HL-60/S4 (cell line): ENCODE data around the gene PHACTR1.
"Not testable (repeated sequence)": the region's sequence is repeated elsewhere in the genome, so short reads cannot be mapped to it uniquely, and the experiment has no call there.

Source experiments
- in situ Hi-C: fragments of 300-500 bp; cut with MboI; formaldehyde crosslinking; loops from 2 replicates; pipeline ENCODE4 v1.14.3; 2022; ENCODE audit warnings: low sequenced_read_pairs

Gene PHACTR1

DNA sequence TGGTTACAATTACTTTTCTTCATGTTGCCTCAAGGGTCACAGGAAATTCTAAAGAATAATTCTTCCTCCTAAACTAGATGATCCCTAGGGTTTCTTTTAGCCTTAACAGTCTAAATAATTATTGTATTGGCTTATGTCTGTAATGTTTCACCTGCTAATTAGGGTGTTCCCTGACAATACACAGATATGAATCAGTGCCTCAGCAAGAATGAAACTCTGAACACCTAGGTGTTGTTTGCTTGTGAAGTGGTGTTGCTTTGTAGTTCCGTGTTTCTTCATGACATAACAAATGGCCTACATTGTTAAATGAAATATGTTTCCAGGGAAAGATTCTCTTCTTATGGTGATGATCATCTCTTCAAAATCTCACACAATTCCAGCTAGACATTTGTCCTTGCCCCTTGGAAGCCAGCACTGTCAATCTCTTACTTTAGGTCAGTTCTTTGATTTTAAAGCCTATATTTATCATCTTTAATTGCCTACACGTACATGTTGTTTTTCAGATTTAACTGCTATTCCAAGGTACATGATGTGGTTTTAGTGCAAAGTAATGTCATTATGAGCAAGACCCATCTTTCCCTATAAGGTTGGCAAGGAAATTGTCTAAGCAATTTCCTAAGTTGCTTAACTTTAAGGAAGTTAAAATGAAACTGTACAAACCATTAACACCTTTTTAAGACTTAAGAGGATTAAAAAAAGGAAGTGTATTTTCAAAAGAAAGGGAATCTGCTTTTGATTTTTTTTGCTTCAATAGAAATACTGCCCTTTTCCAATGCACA lies 499.9 kb downstream of the PHACTR1 start:
- in situ Hi-C loops = no loop called here

DNA sequence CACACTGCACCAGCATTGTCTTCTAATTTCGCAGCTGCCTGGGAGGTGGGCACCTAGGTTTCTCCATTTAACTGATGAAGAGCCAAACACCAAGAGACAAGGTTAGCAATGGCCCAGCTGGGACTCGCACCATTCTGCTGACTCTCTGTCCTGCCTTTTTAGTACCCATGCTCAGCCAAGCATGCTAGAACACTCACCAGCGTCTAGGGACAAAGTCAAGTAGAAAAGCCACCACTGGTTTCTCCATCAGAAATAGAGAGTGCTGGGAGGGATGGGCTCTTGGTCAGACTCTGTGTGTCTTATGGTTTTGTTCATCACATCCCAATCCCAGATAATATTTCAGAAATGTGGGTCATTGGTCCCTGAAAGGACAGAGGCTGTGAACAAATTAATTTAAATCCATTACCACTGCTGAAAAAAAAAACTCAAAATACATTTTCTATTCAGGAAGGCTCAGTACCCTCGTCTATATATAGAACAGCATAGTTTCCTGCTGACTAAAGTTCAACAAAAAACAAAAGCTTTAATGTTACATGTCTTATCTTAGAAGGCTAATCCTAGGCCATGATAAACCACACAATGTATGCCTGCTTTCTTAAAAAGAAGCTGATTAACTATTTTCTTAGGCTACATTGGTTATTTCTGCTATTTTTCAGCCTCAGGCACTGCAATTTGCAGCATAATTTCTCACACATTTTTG lies 500.8 kb downstream of the PHACTR1 start:
- in situ Hi-C loops = no loop called here

DNA sequence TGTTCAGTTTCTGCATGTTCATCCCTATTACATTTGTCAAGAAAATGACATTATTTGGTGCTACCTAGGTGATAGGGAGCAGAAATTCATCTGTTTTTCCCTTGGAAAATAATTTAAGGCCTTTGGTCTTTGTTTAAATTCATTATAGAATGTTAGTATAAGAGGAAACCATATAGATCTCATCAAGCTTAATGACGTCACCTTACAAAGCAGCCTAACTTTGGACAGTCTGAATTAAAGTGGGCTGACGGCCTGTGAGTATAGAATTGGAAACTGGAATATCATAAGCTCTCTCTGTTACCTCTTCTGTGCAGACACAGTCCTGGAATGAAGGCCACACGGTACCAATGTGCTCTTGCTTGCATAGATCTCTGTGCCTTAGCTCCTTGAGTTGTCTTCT lies 503.7 kb downstream of the PHACTR1 start:
- in situ Hi-C loops = no loop called here

GRCh38 chr6:13222048-13222447 lies 505.5 kb downstream of the PHACTR1 start:
- in situ Hi-C loops = no loop called here

DNA sequence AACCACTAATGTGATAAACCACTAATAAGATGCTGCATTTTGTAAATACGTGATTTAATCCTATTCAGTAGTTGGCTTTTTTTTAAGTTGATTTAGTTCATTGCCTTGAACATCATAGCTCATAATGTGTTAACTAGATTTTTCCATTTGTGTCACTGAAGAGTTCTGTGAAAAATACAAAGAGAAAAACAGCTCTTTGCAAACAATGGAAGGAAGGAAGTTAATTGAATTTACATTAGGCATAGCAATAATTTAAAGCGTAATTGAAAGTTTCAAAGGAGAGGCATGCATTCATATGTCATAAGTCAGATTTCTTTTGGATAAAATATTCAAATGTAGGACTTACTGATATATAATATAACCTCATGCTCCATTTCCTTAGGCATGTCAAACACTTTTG lies 509.5 kb downstream of the PHACTR1 start:
- in situ Hi-C loops = no loop called here

GRCh38 chr6:13228264-13229204 lies 512.0 kb downstream of the PHACTR1 start:
- in situ Hi-C loops = no loop called here

DNA sequence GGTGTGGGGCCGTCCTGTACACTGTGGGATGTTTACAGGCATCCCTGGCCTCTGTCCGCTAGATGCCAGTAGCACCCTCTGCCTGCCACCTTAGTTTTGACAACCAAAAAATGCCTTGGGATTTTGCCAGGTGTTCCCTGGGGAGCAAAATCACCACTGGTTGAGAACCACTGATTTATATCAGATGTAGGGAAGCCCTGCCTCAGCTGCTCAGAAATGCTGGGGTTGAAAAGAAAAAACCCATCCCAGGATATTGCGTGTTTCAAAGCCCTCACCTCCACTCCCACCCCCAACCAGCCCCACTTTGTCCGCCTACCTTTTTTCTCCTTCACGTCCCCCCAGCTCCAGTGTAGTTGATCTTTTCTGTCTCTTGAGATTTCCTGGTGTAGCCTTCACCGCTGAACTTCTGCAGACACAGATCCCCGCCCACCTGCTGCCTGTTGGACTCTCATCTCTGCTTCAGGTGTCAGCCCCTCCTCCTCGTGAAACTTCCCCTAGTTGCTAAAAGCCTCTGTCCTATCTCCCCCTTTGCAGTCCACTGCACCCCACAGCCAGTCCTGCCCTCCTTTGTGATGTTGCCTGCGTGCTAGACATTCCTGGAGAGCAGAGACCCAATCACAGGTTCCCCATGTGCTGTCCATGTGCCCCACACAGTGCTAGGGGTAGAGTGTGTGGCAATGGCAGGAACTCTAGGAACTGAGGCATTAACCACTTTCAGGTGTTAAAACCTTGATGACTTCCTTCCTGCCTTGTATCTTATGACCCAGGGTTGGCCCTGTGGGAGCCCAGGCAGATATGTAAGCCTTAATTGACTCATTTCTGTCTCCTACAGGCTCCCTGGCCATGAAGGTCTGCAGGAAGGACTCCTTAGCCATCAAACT lies 512.9 kb downstream of the PHACTR1 start:
- in situ Hi-C loops = no loop called here

DNA sequence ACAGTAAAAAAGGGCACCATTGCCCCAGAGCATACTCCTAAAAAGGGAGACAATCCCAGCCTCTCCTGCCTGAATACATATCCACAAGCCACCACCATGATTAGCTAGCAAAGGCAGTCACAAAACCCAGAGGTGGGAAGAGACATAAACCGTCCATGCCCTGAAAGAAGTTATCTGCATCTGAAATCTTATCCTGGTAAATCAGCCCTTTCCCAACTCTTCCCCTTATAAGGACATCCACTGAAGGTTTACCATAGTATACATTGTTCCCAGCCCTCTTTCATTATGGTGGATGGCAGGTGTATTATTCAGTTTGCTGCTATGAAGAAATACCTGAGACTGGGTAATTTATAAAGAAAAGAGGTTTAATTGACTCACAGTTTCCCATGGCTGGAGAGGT lies 516.5 kb downstream of the PHACTR1 start:
- in situ Hi-C loops = no loop called here

DNA sequence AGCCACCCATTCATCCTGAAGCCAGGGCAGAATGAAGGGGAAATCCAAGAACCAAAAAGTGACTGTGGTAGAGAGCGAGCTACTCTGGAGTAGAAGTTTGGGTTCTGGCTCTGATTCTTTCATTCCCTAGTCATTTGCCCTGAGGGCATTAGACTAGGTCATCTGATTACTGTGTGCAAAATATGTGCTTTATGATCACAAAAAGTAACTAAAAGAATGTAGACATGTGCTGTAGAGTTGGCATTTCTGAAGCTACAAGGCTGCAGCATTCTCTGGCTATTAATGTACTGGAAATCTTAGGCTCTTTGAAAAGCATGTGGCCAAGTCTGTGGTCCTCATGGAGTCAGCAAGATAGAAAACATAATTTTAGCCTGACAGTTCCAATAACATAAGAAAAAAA lies 517.6 kb downstream of the PHACTR1 start:
- in situ Hi-C loops = no loop called here

- in situ Hi-C loops = no loop called here
Observed at GRCh38 chr6:13235339-13235738, 518.8 kb downstream of the PHACTR1 start.

GRCh38 chr6:13237318-13237717 lies 520.8 kb downstream of the PHACTR1 start:
- in situ Hi-C loops = no loop called here

DNA sequence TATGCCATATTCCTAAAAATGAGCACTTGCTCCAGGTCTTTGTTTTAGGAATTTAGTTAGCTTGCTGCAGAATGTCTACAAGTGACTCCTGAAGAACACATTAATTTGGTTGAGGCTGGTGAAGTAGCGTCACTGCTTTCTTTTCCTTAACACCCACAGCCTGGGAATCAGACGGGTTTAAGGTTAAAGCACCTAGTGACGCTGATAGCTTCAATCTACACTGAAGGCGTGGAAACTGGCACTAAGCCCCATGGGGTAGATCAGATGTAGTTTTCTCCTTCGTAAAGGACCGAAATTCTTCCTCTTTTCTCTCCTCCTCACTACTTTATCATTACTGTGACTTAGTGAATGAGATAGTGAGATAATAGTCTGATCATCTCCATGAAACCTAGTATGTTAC lies 521.5 kb downstream of the PHACTR1 start:
- in situ Hi-C loops = no loop called here

GRCh38 chr6:13238640-13239216 lies 522.2 kb downstream of the PHACTR1 start:
- in situ Hi-C loops = no loop called here

- in situ Hi-C loops = no loop called here
Observed at GRCh38 chr6:13239530-13240455, 523.2 kb downstream of the PHACTR1 start.

DNA sequence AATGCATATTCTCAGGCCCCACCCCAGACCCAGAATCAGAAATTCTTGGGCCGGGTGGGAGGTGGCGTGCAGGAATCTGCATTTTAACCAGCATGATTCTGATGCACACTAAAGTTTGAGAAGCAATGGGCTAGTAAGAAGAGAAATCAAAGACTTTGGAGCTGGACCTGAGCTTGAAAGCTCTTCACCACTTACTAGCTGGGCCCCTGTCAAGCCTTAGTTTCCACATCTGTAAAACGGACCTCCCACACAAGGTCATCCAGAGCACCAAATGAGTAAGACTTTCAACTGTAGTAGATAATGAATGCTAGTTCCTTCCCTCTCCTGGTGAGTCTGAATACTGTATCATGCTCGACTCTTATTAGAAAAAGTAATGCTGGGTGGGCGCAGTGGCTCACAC lies 524.8 kb downstream of the PHACTR1 start:
- in situ Hi-C loops = no loop called here

GRCh38 chr6:13242178-13242577 lies 525.6 kb downstream of the PHACTR1 start:
- in situ Hi-C loops = no loop called here

GRCh38 chr6:13242590-13242989 lies 526.0 kb downstream of the PHACTR1 start:
- in situ Hi-C loops = no loop called here

DNA sequence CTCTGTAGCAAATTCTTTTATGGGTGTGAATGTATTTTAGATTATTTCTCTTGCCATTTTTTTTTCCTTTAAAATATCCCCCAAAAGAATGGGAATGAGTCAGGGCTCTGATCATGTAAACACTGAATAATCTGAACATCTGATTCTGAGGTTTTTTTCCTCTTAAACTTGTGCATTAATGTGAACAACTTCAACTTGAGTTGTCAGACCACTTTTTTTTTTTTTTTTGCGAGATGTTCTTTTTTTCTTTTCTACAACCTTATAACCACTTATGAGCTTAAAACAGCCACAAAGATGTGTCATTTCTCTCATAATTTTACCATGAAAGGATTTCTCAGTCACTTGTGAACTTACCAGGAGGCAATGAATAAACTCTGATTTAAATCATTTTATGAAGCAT lies 526.5 kb downstream of the PHACTR1 start:
- in situ Hi-C loops = no loop called here

DNA sequence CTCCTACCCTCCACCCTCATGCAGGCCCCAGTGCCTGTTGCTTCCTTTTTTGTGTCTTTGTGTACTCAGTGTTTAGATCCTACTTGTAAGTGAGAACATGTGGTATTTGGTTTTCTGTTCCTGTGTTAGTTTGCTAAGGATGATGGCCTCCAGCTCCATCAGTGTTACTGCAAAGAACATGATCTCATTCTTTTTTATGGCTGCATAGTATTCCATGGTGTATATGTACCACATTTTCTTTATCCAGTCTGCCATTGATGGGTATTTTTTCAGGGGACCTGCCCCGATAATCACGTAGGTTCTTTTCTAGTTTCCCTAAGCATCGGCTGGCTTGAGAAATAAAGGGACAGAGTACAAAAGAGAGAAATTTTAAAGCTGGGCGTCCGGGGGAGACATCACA lies 527.2 kb downstream of the PHACTR1 start:
- in situ Hi-C loops = not testable (repeated sequence)
